Calu3 (cell line): ENCODE results near the gene CRYBA2. TPM values are rescaled to one million over a fixed set of nuclear protein-coding genes. Genes with fewer than 3 reads are reported as not detected.

Source experiments
- BruUV-seq: library from RNA; stranded (reverse); fragments of 400-500 nt; replicated peaks from 2 replicates; lab custom pipeline; 2021; lab: Mats Ljungman, UMichigan
- CTCF ChIA-PET: fragments of 300-600 bp; sonication (Branson Sonifier 250); formaldehyde crosslinking; loops from one replicate; lab custom pipeline; 2022; ENCODE audit warnings: antibody characterized with exemption; lab: Charles Lee
- DNase-seq: peaks from one replicate; pipeline ENCODE4 v3.0.0; 2022
- H3K27ac Mint-ChIP-seq: one replicate; pipeline ENCODE4 v1.8.0; 2022; ENCODE audit warnings: mixed read lengths; ENCODE audit not compliant: unreplicated experiment
- H3K27me3 Mint-ChIP-seq: one replicate; pipeline ENCODE4 v1.8.0; 2022; ENCODE audit warnings: mixed read lengths; ENCODE audit not compliant: unreplicated experiment
- H3K36me3 Mint-ChIP-seq: one replicate; pipeline ENCODE4 v1.8.0; 2022; ENCODE audit warnings: mild to moderate bottlenecking, moderate library complexity, mixed read lengths; ENCODE audit not compliant: insufficient read depth, unreplicated experiment
- H3K4me1 Mint-ChIP-seq: one replicate; pipeline ENCODE4 v1.8.0; 2022; ENCODE audit warnings: mild to moderate bottlenecking, low read depth, mixed read lengths; ENCODE audit not compliant: unreplicated experiment
- H3K4me3 Mint-ChIP-seq: one replicate; pipeline ENCODE4 v1.8.0; 2022; ENCODE audit warnings: mild to moderate bottlenecking, low read depth, moderate library complexity, mixed read lengths; ENCODE audit not compliant: unreplicated experiment
- H3K9me3 Mint-ChIP-seq: one replicate; pipeline ENCODE4 v1.8.0; 2022; ENCODE audit warnings: low read depth, mixed read lengths; ENCODE audit not compliant: unreplicated experiment
- intact Hi-C: fragments of 100-400 bp; cut with micrococcal nuclease; formaldehyde crosslinking; loops from one replicate; pipeline ENCODE4 v1.10.0; 2022; ENCODE audit not compliant: unreplicated experiment
- total RNA-seq: library from RNA; stranded (reverse); gene quantifications from 2 replicates; pipeline ENCODE4 v1.2.3, GENCODE V29; 2022
- TF ChIP-seq, protein P1 (sequence below): fragments of 200-600 bp; IDR thresholded peaks from one replicate; pipeline ENCODE4 v1.8.0; 2022; ENCODE audit warnings: antibody characterized with exemption; ENCODE audit not compliant: unreplicated experiment

Gene CRYBA2
- total RNA-seq, 1 experiment from 2014 or later, result not detected

DNA sequence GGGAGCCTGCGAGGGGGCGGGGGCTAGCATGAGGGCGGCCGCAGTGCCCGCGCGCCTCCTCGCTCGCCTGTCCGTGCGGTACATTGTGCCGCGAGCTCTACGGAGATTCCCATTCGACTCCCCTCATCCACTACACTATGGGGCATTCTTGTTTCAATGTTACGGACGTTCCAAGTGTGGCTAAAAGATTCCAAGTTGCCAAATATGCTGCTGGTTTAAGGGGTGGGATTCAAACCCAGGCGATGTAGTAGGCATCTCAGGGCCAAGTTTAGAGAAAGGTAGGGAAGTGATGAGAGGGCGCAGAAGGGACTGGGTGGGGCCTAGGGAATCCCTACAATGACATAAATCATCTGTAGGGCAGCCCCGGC lies 10.0 kb upstream of the CRYBA2 start:
- no peak for DNase-seq
- H3K4me3 Mint-ChIP-seq, result peak overlapping the region; percentile 76
- H3K36me3 Mint-ChIP-seq, result peaks cover 19% of the 10 kb centered on the region
- CTCF ChIA-PET, result interaction anchor here (2.1 kb wide), 1 partner anchor 23 kb away, joined by 18 read pairs; no protein-coding TSS in a partner anchor
- no peak overlapping the region for H3K27ac Mint-ChIP-seq
- peaks cover 26% of the 10 kb centered on the region for H3K4me1 Mint-ChIP-seq
- H3K9me3 Mint-ChIP-seq, result no peaks in the 10 kb centered on the region
- peaks cover 55% of the 10 kb centered on the region for H3K27me3 Mint-ChIP-seq
- TF ChIP-seq, protein P1, sequence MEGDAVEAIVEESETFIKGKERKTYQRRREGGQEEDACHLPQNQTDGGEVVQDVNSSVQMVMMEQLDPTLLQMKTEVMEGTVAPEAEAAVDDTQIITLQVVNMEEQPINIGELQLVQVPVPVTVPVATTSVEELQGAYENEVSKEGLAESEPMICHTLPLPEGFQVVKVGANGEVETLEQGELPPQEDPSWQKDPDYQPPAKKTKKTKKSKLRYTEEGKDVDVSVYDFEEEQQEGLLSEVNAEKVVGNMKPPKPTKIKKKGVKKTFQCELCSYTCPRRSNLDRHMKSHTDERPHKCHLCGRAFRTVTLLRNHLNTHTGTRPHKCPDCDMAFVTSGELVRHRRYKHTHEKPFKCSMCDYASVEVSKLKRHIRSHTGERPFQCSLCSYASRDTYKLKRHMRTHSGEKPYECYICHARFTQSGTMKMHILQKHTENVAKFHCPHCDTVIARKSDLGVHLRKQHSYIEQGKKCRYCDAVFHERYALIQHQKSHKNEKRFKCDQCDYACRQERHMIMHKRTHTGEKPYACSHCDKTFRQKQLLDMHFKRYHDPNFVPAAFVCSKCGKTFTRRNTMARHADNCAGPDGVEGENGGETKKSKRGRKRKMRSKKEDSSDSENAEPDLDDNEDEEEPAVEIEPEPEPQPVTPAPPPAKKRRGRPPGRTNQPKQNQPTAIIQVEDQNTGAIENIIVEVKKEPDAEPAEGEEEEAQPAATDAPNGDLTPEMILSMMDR, result no peak
- BruUV-seq, result no TSS peak
- intact Hi-C loops, result loop anchor here (2.0 kb wide), 1 partner anchor 152 kb away; no protein-coding TSS in a partner anchor

DNA sequence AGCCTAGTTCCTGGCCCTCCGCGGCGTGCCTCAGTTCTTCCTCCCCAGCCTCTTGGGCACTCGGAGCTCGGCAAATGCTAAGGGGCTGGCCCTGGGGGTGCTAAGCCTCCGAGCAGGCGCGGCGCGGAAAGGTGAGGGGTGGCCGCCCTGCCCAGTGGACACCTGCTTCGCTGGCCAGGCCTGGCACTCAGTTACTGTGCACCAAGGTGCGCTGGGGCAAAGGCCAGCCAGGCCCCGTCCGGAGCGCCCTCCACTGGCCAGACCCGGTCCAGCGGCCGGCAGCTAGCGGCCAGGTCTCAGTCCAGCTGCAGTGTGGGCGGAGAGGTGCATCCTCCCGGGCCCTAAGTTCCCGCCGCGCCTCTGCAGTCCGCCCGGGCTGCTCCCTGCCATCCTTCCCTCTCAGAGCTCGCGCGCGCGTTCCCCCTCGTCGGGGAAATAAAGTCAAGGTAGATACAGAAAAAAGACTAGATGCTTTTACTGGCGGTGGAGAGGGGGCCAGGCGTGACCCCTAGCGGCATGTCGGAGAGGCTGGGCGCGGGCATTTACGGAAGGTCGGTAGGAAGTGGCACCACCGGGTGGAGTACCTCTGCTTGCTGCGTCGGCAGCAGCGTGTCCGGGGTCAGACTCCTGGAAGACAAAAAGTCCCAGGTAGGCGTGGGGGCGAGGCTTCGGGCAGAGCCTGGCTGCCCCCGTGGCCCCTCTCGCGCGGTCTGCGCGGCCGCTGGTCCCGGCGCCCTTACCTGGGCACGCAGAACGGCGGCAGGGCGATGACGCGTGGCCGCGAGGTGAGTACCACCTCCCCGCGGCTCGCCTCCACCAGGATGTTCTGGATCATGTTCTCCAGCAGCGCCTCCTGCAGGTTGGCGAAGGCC lies 9.4 kb upstream of the CRYBA2 start:
- no peaks in the 10 kb centered on the region for H3K9me3 Mint-ChIP-seq
- intact Hi-C loops, result loop anchor here (2.0 kb wide), 1 partner anchor 152 kb away; no protein-coding TSS in a partner anchor
- peaks cover 60% of the 10 kb centered on the region for H3K27me3 Mint-ChIP-seq
- H3K4me3 Mint-ChIP-seq, result peak overlapping the region; percentile 76
- CTCF ChIA-PET, result interaction anchor here (0.6 to 2.1 kb wide), 12 partner anchors 8 to 293 kb away, joined by 3 to 18 read pairs (median 4); partner anchors contain the start of genes CDK5R2 and CRYBA2
- DNase-seq, result peak; percentile 86
- peaks cover 19% of the 10 kb centered on the region for H3K36me3 Mint-ChIP-seq
- no peak overlapping the region for H3K27ac Mint-ChIP-seq
- BruUV-seq, result no TSS peak
- TF ChIP-seq, protein P1, result peak; percentile 65
- H3K4me1 Mint-ChIP-seq, result peaks cover 31% of the 10 kb centered on the region

DNA sequence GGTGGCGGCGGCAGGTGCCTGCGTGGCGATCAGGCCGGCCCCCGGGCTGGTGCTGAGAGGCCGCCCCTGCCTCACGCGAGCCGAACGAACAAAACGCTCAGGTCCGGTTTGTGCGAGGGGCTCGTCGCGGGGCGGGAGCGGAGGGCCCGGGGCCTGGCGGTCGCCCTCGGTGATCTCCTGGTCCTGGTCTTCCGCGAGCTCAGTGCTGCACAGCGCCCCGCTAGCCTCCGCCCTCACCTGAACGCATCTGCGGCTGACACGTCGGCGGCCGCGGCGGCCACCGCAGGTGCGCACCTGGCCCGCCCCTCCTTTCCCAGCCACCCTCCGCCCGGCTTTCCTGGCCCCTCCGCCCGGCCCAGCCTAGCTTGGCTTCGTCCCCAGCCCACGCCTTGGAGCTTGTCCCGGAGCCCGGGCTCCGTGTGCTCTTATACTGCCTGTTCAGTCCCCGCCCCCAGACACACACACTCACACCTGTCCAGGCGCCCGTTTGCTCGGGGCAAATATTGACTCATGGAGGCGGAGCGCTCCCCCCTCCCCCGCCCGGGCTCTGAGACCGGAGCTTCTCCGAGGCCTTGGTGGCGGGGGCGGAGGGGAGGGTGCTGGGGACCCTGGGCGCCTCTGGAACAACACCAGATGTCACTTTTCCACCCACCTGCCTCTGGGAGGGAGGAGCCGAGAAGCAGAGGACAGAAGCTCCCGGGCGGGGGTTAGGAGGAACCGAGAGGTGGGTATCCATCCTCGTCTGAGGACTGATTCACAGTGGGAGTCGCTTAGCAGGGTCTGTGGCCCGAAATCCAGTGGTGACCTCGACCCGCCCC lies 8.6 kb upstream of the CRYBA2 start:
- intact Hi-C loops, result loop anchor here (2.0 kb wide), 1 partner anchor 153 kb away; no protein-coding TSS in a partner anchor
- Mint-ChIP-seq H3K36me3 (peaks cover 19% of the 10 kb centered on the region), H3K9me3 (no peaks in the 10 kb centered on the region), H3K27me3 (peaks cover 69% of the 10 kb centered on the region), H3K4me3 (peak overlapping the region; percentile 76), H3K4me1 (peaks cover 39% of the 10 kb centered on the region), H3K27ac (peak overlapping the region; percentile 18)
- DNase-seq, result peak; percentile 59
- TF ChIP-seq, protein P1, result no peak
- CTCF ChIA-PET, result interaction anchor here (0.5 to 2.1 kb wide), 15 partner anchors 8 to 293 kb away, joined by 3 to 18 read pairs (median 4); partner anchors contain the start of genes CDK5R2 and CRYBA2
- BruUV-seq, result no TSS peak

DNA sequence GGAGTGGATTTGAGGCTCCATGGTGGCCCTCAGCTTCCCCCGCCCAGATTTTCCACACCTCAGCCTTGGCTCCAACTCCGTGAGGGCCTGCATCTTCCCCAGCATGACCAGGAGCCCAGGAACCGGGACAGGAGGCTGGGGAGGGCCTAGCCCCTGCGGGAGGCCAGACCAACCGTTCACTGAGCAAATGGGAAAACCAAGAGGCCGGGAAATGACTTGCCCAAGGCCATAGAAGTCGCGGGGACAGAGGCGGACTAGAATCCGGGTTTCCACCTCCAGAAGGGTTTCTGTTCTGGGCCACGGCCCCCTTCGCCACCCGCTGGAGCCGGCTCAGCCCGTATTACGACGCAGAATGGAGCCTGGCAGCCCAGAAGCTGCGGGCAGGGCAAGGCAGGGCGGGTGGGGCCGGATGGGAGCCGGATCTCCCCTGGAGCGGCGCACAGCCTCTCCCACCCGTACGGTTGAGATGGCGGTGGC lies 7.9 kb upstream of the CRYBA2 start:
- Mint-ChIP-seq H3K4me3 (peak overlapping the region; percentile 76), H3K9me3 (no peaks in the 10 kb centered on the region), H3K36me3 (peaks cover 21% of the 10 kb centered on the region), H3K27ac (no peak overlapping the region), H3K4me1 (peaks cover 40% of the 10 kb centered on the region), H3K27me3 (peaks cover 73% of the 10 kb centered on the region)
- TF ChIP-seq, protein P1, result no peak
- BruUV-seq, result no TSS peak
- CTCF ChIA-PET, result interaction anchor here (0.5 to 2.1 kb wide), 10 partner anchors 8 to 294 kb away, joined by 3 to 18 read pairs (median 4); partner anchors contain the start of genes CDK5R2 and CRYBA2
- intact Hi-C loops, result no loop called here
- no peak for DNase-seq
